GM23338 (cell line): ENCODE results near the gene PDS5A.

Experiments used
- CREB1 ChIP-seq: fragments of 250-450 bp; sonication (Bioruptor Pico); IDR thresholded peaks from 2 replicates; pipeline ENCODE4 v1.5.0; 2020; ENCODE audit warnings: low read depth, mild to moderate bottlenecking, moderate library complexity
- CTCF ChIP-seq, 2 experiments: fragments of 200-600 bp in 1 of 2; sonication (generic) in 1 of 2; conservative IDR thresholded peaks; 2 replicates each; pipeline versions ENCODE4 v1.5.1 to v1.6.1; 2016 to 2017; ENCODE audit warnings: antibody characterized with exemption in 2 of 2, low read depth in 2 of 2, mild to moderate bottlenecking in 2 of 2, moderate library complexity in 1 of 2
- EZH2 ChIP-seq: fragments of 200-600 bp; sonication (generic); IDR thresholded peaks from one replicate; pipeline ENCODE4 v1.8.0; 2017; ENCODE audit warnings: antibody characterized with exemption, mild to moderate bottlenecking, low read depth; ENCODE audit not compliant: unreplicated experiment
- EZH2phosphoT487 ChIP-seq: fragments of 200-600 bp; sonication (generic); IDR thresholded peaks from one replicate; pipeline ENCODE4 v1.8.1; 2018; ENCODE audit warnings: antibody characterized with exemption; ENCODE audit not compliant: unreplicated experiment
- JUNB ChIP-seq: IDR thresholded peaks from one replicate; pipeline ENCODE4 v1.6.1; 2016; ENCODE audit warnings: antibody characterized with exemption; ENCODE audit not compliant: unreplicated experiment
- POLR2AphosphoS5 ChIP-seq: IDR thresholded peaks from 2 replicates; pipeline ENCODE4 v1.6.1; 2016; ENCODE audit warnings: antibody characterized with exemption, low read depth
- TF ChIP-seq, protein P1 (sequence below): IDR thresholded peaks from one replicate; pipeline ENCODE4 v1.6.1; 2018; ENCODE audit warnings: antibody characterized with exemption; ENCODE audit not compliant: unreplicated experiment

DNA sequence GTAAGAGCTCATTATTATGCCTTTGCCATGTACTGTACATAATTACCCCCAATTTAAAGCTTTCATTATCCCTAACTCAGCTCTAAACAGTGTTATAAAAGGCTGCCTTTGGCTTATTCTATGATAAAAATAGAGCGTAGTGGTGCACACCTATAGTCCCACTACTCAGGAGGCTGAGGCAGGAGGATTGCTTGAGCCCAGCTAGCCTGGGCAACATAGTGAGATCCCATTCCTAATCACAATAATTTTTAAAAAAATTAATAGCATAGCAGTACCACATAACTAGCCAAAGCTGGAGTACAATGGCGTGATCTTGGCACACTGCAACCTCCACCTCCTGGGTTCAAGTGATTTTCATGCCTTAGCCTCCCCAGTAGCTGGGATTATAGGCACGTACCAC, 112.4 kb downstream of the PDS5A start:
- TF ChIP-seq CTCF (conservative IDR thresholded peaks at IDR 0.05; ENCODE audit: low read depth in 2 of 2) (no peak), POLR2AphosphoS5 (no peak), EZH2 (no peak), EZH2phosphoT487 (no peak), CREB1 (CRISPR knock-in tag) (no peak), JUNB (no peak)
- TF ChIP-seq, protein P1, sequence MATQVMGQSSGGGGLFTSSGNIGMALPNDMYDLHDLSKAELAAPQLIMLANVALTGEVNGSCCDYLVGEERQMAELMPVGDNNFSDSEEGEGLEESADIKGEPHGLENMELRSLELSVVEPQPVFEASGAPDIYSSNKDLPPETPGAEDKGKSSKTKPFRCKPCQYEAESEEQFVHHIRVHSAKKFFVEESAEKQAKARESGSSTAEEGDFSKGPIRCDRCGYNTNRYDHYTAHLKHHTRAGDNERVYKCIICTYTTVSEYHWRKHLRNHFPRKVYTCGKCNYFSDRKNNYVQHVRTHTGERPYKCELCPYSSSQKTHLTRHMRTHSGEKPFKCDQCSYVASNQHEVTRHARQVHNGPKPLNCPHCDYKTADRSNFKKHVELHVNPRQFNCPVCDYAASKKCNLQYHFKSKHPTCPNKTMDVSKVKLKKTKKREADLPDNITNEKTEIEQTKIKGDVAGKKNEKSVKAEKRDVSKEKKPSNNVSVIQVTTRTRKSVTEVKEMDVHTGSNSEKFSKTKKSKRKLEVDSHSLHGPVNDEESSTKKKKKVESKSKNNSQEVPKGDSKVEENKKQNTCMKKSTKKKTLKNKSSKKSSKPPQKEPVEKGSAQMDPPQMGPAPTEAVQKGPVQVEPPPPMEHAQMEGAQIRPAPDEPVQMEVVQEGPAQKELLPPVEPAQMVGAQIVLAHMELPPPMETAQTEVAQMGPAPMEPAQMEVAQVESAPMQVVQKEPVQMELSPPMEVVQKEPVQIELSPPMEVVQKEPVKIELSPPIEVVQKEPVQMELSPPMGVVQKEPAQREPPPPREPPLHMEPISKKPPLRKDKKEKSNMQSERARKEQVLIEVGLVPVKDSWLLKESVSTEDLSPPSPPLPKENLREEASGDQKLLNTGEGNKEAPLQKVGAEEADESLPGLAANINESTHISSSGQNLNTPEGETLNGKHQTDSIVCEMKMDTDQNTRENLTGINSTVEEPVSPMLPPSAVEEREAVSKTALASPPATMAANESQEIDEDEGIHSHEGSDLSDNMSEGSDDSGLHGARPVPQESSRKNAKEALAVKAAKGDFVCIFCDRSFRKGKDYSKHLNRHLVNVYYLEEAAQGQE: no peak
